ENCODE measurements around the gene CCDC78. TPM values are rescaled to one million over a fixed set of nuclear protein-coding genes. Genes with fewer than 3 reads are reported as not detected.

CCDC78 gene
- total and polyA plus RNA-seq, 2 of the 13 experiments (the other 11 are each of a cell fraction or from before 2014, with no cell fraction given) = 0.53 to 1.5 TPM

DNA sequence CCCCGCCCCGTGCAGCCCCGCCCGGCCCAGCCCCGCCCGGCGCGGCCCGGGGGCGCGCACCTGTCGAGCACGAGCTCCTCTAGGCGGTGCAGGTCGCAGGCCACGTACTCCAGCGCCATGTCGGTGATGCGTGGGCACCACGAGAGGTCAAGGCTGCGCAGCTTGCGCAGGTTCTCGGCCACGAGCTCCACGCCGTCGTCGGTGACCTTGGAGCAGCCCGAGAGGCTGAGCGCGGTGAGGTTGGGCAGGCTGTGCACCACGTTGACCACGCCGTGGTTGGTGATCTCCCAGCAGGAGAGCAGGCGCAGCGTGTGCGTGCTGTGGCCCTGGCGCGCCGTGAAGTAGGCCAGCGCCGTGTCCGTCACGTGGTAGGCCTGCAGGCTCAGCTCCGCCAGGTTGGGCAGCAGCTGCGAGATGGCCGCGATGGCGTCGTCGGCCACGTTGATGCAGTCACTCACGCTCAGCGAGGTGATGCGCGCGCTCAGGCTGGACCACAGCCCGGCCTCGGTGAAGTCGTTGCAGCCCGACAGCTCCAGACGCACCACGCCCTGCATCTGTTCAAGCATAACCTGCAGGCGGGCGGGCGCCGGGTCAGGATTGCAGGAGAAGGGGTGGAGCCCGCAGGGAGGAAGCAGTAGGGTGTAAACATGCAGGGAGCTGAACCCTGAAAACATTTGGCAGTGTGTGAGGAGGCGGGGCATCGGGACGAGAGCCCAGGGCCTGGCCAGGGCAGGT lies 30.7 kb downstream of the CCDC78 start (continued):
- TF ChIP-seq, protein P1, sequence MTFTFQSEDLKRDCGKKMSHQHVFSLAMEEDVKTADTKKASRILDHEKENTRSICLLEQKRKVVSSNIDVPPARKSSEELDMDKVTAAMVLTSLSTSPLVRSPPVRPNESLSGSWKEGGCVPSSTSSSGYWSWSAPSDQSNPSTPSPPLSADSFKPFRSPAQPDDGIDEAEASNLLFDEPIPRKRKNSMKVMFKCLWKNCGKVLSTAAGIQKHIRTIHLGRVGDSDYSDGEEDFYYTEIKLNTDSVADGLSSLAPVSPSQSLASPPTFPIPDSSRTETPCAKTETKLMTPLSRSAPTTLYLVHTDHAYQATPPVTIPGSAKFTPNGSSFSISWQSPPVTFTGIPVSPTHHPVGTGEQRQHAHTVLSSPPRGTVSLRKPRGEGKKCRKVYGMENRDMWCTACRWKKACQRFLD (CRISPR knock-in tag; IDR thresholded peaks at IDR 0.05; ENCODE audit: borderline replicate concordance) = no peak
- TF ChIP-seq, protein P2, sequence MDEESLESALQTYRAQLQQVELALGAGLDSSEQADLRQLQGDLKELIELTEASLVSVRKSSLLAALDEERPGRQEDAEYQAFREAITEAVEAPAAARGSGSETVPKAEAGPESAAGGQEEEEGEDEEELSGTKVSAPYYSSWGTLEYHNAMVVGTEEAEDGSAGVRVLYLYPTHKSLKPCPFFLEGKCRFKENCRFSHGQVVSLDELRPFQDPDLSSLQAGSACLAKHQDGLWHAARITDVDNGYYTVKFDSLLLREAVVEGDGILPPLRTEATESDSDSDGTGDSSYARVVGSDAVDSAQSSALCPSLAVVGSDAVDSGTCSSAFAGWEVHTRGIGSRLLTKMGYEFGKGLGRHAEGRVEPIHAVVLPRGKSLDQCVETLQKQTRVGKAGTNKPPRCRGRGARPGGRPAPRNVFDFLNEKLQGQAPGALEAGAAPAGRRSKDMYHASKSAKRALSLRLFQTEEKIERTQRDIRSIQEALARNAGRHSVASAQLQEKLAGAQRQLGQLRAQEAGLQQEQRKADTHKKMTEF (CRISPR knock-in tag; IDR thresholded peaks at IDR 0.05) = peak; percentile 59; the same call in 1 of the 2 replicates
- TF ChIP-seq, protein P3, sequence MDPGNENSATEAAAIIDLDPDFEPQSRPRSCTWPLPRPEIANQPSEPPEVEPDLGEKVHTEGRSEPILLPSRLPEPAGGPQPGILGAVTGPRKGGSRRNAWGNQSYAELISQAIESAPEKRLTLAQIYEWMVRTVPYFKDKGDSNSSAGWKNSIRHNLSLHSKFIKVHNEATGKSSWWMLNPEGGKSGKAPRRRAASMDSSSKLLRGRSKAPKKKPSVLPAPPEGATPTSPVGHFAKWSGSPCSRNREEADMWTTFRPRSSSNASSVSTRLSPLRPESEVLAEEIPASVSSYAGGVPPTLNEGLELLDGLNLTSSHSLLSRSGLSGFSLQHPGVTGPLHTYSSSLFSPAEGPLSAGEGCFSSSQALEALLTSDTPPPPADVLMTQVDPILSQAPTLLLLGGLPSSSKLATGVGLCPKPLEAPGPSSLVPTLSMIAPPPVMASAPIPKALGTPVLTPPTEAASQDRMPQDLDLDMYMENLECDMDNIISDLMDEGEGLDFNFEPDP (CRISPR knock-in tag; conservative IDR thresholded peaks at IDR 0.05) = 0 out of 2 replicates have a peak, but pooled peaks have one; percentile 56
- TF ChIP-seq PHF5A (CRISPR knock-in tag; IDR thresholded peaks at IDR 0.05; ENCODE audit: low read depth, unreplicated experiment) (no peak), PLRG1 (conservative IDR thresholded peaks at IDR 0.05) (no peak), MEF2D (CRISPR knock-in tag; IDR thresholded peaks at IDR 0.05) (no peak), MIER3 (CRISPR knock-in tag; IDR thresholded peaks at IDR 0.05; ENCODE audit: borderline replicate concordance) (no peak), ZNF549 (CRISPR knock-in tag; IDR thresholded peaks at IDR 0.05) (no peak), ZFY (CRISPR knock-in tag; IDR thresholded peaks at IDR 0.05) (peak; percentile 69), XBP1 (CRISPR knock-in tag; IDR thresholded peaks at IDR 0.05) (no peak)
- TF ChIP-seq, protein P4, sequence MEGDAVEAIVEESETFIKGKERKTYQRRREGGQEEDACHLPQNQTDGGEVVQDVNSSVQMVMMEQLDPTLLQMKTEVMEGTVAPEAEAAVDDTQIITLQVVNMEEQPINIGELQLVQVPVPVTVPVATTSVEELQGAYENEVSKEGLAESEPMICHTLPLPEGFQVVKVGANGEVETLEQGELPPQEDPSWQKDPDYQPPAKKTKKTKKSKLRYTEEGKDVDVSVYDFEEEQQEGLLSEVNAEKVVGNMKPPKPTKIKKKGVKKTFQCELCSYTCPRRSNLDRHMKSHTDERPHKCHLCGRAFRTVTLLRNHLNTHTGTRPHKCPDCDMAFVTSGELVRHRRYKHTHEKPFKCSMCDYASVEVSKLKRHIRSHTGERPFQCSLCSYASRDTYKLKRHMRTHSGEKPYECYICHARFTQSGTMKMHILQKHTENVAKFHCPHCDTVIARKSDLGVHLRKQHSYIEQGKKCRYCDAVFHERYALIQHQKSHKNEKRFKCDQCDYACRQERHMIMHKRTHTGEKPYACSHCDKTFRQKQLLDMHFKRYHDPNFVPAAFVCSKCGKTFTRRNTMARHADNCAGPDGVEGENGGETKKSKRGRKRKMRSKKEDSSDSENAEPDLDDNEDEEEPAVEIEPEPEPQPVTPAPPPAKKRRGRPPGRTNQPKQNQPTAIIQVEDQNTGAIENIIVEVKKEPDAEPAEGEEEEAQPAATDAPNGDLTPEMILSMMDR (CRISPR knock-in tag; IDR thresholded peaks at IDR 0.05) = peak; percentile 25; the same call in 1 of the 2 replicates
- TF ChIP-seq, protein P5, sequence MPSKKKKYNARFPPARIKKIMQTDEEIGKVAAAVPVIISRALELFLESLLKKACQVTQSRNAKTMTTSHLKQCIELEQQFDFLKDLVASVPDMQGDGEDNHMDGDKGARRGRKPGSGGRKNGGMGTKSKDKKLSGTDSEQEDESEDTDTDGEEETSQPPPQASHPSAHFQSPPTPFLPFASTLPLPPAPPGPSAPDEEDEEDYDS (CRISPR knock-in tag; IDR thresholded peaks at IDR 0.05) = no peak
- TF ChIP-seq, protein P6, sequence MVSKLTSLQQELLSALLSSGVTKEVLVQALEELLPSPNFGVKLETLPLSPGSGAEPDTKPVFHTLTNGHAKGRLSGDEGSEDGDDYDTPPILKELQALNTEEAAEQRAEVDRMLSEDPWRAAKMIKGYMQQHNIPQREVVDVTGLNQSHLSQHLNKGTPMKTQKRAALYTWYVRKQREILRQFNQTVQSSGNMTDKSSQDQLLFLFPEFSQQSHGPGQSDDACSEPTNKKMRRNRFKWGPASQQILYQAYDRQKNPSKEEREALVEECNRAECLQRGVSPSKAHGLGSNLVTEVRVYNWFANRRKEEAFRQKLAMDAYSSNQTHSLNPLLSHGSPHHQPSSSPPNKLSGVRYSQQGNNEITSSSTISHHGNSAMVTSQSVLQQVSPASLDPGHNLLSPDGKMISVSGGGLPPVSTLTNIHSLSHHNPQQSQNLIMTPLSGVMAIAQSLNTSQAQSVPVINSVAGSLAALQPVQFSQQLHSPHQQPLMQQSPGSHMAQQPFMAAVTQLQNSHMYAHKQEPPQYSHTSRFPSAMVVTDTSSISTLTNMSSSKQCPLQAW (CRISPR knock-in tag; IDR thresholded peaks at IDR 0.05) = peak; percentile 63; the same call in 1 of the 2 replicates
- TF ChIP-seq, protein P7, sequence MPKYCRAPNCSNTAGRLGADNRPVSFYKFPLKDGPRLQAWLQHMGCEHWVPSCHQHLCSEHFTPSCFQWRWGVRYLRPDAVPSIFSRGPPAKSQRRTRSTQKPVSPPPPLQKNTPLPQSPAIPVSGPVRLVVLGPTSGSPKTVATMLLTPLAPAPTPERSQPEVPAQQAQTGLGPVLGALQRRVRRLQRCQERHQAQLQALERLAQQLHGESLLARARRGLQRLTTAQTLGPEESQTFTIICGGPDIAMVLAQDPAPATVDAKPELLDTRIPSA (CRISPR knock-in tag; IDR thresholded peaks at IDR 0.05; ENCODE audit: borderline replicate concordance) = no peak
- TF ChIP-seq, protein P8, sequence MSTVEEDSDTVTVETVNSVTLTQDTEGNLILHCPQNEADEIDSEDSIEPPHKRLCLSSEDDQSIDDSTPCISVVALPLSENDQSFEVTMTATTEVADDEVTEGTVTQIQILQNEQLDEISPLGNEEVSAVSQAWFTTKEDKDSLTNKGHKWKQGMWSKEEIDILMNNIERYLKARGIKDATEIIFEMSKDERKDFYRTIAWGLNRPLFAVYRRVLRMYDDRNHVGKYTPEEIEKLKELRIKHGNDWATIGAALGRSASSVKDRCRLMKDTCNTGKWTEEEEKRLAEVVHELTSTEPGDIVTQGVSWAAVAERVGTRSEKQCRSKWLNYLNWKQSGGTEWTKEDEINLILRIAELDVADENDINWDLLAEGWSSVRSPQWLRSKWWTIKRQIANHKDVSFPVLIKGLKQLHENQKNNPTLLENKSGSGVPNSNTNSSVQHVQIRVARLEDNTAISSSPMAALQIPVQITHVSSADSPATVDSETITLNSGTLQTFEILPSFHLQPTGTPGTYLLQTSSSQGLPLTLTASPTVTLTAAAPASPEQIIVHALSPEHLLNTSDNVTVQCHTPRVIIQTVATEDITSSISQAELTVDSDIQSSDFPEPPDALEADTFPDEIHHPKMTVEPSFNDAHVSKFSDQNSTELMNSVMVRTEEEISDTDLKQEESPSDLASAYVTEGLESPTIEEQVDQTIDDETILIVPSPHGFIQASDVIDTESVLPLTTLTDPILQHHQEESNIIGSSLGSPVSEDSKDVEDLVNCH (CRISPR knock-in tag; IDR thresholded peaks at IDR 0.05) = no peak
